Measurements from ENCODE around the gene OR10A6.

OR10A6 gene

DNA sequence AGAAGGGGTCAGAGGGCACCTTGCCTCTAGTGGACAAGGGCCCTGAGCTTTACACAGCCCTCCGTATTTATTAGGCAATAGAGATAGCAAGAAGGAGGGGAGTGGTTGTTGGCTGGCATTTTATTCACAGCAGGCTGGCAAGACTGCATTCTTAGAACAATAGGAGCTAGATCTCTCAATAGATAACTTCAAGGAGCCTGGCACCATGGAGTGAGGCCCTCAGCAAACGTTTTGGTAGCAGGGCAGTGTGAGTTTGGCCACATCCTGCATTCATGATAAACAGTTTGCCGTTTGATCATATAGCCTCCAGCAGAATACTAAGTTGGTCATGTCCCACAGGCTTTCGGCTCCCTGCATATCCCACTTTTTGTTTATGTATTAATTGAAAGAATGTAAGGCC lies 31.6 kb downstream of the OR10A6 start:
- DNase-seq (ENCODE audit: low read depth, low spot score): no peak
- no peak overlapping the region for H3K4me3 ChIP-seq (ENCODE audit: low read depth, low read length)
- in situ Hi-C loops (cut with HindIII; ENCODE audit: low sequenced_read_pairs): no loop called here
- TF ChIP-seq, protein P1, sequence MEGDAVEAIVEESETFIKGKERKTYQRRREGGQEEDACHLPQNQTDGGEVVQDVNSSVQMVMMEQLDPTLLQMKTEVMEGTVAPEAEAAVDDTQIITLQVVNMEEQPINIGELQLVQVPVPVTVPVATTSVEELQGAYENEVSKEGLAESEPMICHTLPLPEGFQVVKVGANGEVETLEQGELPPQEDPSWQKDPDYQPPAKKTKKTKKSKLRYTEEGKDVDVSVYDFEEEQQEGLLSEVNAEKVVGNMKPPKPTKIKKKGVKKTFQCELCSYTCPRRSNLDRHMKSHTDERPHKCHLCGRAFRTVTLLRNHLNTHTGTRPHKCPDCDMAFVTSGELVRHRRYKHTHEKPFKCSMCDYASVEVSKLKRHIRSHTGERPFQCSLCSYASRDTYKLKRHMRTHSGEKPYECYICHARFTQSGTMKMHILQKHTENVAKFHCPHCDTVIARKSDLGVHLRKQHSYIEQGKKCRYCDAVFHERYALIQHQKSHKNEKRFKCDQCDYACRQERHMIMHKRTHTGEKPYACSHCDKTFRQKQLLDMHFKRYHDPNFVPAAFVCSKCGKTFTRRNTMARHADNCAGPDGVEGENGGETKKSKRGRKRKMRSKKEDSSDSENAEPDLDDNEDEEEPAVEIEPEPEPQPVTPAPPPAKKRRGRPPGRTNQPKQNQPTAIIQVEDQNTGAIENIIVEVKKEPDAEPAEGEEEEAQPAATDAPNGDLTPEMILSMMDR (IDR thresholded peaks at IDR 0.05; ENCODE audit: low read depth, low read length): no peak

DNA sequence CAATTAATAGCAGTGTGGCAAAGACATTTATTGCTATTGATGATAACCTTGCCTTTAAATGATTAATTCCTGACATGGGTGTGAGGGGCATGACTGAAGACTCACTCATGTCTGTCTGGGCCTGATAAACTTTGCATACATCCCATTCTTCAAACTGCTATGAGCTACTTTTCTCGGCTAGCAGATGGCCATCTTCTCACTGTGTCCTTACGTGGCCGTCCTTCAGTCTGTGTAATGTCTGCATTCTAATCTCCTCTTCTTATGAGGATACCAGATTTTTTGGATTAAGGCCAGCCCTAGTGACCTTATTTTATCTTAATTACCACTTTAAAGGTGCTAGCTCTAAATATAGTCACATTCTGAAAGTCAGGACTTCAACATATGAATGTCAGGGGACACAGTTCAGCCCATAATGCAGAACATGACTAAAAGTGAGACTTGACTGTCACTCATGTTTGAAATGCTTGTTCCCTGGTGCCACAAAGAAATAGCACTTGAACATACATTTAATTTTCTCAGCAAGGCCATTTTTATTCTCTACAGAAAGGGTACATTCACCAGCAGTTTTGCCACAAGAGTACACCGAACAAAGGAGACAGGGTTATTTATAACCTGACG lies 32.3 kb downstream of the OR10A6 start:
- DNase-seq (ENCODE audit: low read depth, low spot score): no peak
- TF ChIP-seq, protein P1 (IDR thresholded peaks at IDR 0.05; ENCODE audit: low read depth, low read length): no peak
- in situ Hi-C loops (cut with HindIII; ENCODE audit: low sequenced_read_pairs): no loop called here
- H3K4me3 ChIP-seq (ENCODE audit: low read depth, low read length): no peak overlapping the region

DNA sequence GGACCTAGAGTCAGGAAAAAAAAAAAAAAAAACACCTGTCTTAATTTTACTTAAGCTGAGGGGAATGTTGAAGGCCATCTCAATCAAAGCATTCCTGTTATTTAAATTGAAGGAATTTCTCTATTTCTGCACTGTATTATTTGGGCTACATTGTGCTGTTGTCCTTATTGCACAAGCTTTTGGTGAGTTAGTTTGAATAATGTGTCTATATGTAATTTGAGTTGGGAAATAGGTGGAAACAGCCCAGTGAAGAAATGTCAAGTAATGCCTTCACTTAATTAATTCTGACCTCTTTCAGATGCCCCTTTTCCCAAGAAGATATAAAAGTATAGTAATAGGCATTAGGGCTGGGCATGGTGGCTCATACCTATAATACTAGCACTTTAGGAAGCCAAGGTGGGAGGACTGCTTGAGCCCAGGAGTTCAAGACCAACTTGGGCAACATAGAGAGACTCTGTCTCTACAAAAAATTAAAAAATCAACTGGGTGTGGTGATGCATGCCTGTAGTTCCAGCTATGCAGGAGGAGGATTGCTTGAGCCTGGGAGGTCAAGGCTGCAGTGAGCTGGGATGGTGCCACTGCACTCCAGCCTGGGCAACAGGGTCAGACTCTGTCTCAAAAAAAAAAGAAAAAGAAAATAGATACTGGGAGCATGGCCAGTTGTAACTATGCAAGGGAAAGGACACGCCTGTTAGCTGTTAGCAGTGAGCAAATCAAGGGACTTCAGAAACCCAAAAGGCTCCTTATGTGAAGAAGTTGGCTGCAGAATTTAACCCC lies 34.9 kb downstream of the OR10A6 start:
- in situ Hi-C loops (cut with HindIII; ENCODE audit: low sequenced_read_pairs): no loop called here
- TF ChIP-seq, protein P1 (IDR thresholded peaks at IDR 0.05; ENCODE audit: low read depth, low read length): no peak
- H3K4me3 ChIP-seq (ENCODE audit: low read depth, low read length): no peak overlapping the region
- DNase-seq (ENCODE audit: low read depth, low spot score): no peak

DNA sequence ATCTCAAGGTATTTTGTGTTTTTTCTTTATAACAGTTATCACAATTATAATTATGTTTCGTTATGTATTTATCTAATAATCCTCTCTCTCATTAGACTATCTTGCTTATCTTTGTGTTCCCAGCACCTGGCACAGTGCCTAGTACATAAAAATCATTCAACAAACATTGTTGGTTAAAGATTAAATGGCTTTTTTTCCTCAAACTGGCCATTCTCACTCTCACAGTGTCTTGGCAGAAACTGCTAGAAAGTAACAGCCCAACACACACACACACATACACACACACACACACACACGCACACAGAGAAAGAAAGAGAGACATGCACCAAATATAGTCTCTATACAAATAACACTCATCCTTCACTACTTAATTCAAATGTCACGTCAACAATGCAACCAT lies 36.8 kb downstream of the OR10A6 start:
- TF ChIP-seq, protein P1 (IDR thresholded peaks at IDR 0.05; ENCODE audit: low read depth, low read length): no peak
- in situ Hi-C loops (cut with HindIII; ENCODE audit: low sequenced_read_pairs): no loop called here
- no peak for DNase-seq (ENCODE audit: low read depth, low spot score)
- H3K4me3 ChIP-seq (ENCODE audit: low read depth, low read length): no peak overlapping the region

DNA sequence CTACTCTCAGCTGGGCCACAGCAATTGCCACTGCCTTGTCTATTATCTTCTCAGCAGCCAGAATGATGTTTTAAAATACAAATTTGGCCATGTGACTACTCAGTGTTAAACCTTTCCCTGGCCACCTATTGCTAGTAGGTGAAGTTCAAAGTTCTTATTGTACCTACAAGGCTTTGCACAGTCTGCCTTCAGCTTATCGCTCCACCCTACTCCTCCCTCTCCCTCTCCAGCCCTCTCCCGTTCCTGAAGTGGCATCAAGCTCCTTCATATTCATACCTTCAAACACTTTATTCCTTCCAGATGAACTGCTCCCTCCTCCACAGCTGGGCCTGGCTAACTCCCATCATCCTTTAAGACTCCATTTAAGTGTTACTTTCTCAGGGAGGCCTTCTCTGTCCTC lies 37.3 kb downstream of the OR10A6 start:
- TF ChIP-seq, protein P1 (IDR thresholded peaks at IDR 0.05; ENCODE audit: low read depth, low read length): no peak
- no peak overlapping the region for H3K4me3 ChIP-seq (ENCODE audit: low read depth, low read length)
- in situ Hi-C loops (cut with HindIII; ENCODE audit: low sequenced_read_pairs): no loop called here
- no peak for DNase-seq (ENCODE audit: low read depth, low spot score)

DNA sequence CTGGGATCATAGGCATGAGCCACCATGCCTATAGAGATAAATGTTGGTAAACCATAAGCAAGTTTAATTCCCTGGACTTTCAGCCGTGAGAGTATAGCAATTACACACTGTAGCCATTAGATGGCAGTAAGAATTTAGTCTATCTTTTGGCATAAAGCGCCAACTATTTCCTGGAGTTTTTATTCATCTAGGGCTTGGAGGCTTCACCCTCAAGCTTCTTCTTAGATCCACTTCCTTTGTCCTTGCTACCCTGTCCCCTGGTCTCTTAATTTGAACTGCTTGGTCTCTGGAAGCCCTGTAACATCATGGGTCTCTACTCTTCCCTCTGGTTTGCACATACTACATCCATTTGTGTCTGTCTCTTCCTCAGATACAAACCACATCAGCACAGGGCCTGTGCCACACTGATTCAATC lies 38.2 kb downstream of the OR10A6 start:
- DNase-seq (ENCODE audit: low read depth, low spot score): peak; percentile 69
- TF ChIP-seq, protein P1 (IDR thresholded peaks at IDR 0.05; ENCODE audit: low read depth, low read length): peak; percentile 66
- in situ Hi-C loops (cut with HindIII; ENCODE audit: low sequenced_read_pairs): no loop called here
- no peak overlapping the region for H3K4me3 ChIP-seq (ENCODE audit: low read depth, low read length)
